Erythroblast (primary cell): ENCODE results near the gene UCKL1.

Experiments used
- GATA1 ChIP-seq: IDR thresholded peaks from 2 replicates; pipeline ENCODE4 v1.6.1; 2011; ENCODE audit warnings: low read depth, mild to moderate bottlenecking, control low read depth, low read length, moderate library complexity
- POLR2A ChIP-seq: IDR thresholded peaks from 2 replicates; pipeline ENCODE4 v1.6.1; 2011; ENCODE audit warnings: mild to moderate bottlenecking, low read length

DNA sequence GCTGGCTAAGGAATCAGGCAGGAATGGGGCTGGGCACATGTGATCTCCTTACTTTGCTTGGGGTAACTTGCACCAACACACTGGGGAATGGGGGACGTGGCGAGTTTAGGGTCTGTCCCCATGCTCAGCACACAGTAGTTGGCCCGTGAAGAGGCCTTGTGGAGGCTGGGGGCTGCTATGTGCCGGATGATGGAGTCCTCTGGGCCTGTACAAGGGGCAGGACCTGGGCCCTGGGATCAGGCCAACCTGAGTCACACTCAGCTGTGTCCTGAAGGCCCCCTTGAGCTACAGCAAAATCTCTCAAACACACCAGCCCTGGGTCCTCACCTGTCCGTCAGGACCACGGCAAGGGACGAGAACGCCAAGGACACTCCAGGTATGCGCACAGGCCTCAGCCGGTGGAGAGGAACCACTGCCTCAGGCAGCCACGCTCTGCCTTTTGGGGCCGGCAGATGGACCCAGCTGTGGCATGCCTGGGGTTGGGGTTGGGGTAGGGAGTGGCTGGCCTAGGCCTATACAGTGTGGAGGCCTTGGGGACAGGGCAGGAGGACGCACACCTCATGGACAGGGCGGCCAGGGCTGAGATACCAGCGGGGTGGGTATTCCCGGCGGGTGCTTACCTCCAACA, 11.1 kb downstream of the UCKL1 start:
- TF ChIP-seq POLR2A (no peak), GATA1 (no peak)
